ENCODE measurements around the gene IPMK. TPM values are rescaled to one million over a fixed set of nuclear protein-coding genes. Genes with fewer than 3 reads are reported as not detected.

IPMK gene
- total RNA-seq, 2 donors from 2014 or later = 3.1 to 4.6 TPM

- intact Hi-C loops (cut with DNase I) = no loop called here
- no peak overlapping the region for H3K4me3 ChIP-seq
- no peak for ATAC-seq
These were observed 83.5 kb downstream of the IPMK start for GRCh38 chr10:58184120-58184670.

DNA sequence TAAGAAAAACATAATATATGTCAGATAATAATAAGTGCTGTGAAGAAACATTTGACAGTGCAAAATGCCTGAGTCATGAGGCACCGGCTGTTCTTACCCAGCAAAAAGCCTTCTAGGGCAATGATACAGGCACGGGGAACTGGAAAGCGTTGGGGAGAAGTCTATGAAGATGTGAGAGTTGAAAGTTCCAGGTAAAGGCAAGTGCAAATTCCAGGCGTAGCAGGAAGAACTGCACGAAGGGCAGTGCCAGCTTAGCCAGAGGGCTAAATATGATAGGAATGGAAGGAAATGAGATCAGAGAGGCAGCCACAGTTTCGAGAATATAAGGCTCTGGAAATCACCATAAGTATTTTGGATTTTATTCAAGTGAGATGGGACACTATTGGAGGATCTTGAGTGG, 87.0 kb downstream of the IPMK start:
- Histone ChIP-seq H3K27me3 (no peaks in the 10 kb centered on the region), H3K4me3 (no peak overlapping the region), H3K36me3 (replicated peaks in 1 of 2; ENCODE audit: insufficient read depth in 1 of 2, low read depth in 2 of 2) (no peaks in the 10 kb centered on the region), H3K4me1 (no peaks in the 10 kb centered on the region), H3K27ac (no peak overlapping the region), H3K9me3 (no peaks in the 10 kb centered on the region)
- DNase-seq (no peak), ATAC-seq (no peak)
- intact Hi-C loops (cut with DNase I) = no loop called here
- no peak for TF ChIP-seq POLR2A (IDR thresholded peaks at IDR 0.05)
- TF ChIP-seq, protein P1, sequence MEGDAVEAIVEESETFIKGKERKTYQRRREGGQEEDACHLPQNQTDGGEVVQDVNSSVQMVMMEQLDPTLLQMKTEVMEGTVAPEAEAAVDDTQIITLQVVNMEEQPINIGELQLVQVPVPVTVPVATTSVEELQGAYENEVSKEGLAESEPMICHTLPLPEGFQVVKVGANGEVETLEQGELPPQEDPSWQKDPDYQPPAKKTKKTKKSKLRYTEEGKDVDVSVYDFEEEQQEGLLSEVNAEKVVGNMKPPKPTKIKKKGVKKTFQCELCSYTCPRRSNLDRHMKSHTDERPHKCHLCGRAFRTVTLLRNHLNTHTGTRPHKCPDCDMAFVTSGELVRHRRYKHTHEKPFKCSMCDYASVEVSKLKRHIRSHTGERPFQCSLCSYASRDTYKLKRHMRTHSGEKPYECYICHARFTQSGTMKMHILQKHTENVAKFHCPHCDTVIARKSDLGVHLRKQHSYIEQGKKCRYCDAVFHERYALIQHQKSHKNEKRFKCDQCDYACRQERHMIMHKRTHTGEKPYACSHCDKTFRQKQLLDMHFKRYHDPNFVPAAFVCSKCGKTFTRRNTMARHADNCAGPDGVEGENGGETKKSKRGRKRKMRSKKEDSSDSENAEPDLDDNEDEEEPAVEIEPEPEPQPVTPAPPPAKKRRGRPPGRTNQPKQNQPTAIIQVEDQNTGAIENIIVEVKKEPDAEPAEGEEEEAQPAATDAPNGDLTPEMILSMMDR (IDR thresholded peaks at IDR 0.05) = no peak
- 61 to 65% methylated on average over 6 of the region's 6 CpGs for WGBS, 2 donors

More at GRCh38 chr10:58184120-58184670, 83.5 kb downstream of the IPMK start:
- no peaks in the 10 kb centered on the region for H3K36me3 ChIP-seq (replicated peaks in 1 of 2; ENCODE audit: insufficient read depth in 1 of 2, low read depth in 2 of 2)
- WGBS, 2 donors = 73 to 92% methylated on average over 7 of the region's 7 CpGs
- no peaks in the 10 kb centered on the region for H3K9me3 ChIP-seq
- no peak for DNase-seq
- H3K27ac ChIP-seq = no peak overlapping the region
- no peaks in the 10 kb centered on the region for H3K4me1 ChIP-seq
- H3K27me3 ChIP-seq = no peaks in the 10 kb centered on the region
- TF ChIP-seq, protein P1 (IDR thresholded peaks at IDR 0.05) = no peak

- intact Hi-C loops (cut with DNase I) = loop anchor here (5.0 kb wide), 1 partner anchor 113 kb away; no protein-coding TSS in a partner anchor
- WGBS, 2 donors = 61 to 82% methylated on average over 2 of the region's 2 CpGs
- Histone ChIP-seq H3K27me3 (no peaks in the 10 kb centered on the region), H3K27ac (no peak overlapping the region), H3K36me3 (replicated peaks in 1 of 2; ENCODE audit: insufficient read depth in 1 of 2, low read depth in 2 of 2) (no peaks in the 10 kb centered on the region), H3K4me3 (no peak overlapping the region), H3K9me3 (no peaks in the 10 kb centered on the region), H3K4me1 (no peaks in the 10 kb centered on the region)
- TF ChIP-seq, protein P1 (IDR thresholded peaks at IDR 0.05) = no peak
- TF ChIP-seq POLR2A (IDR thresholded peaks at IDR 0.05) = no peak
- ATAC-seq (no peak), DNase-seq (no peak)
These were observed 88.5 kb downstream of the IPMK start for GRCh38 chr10:58179238-58179637.

DNA sequence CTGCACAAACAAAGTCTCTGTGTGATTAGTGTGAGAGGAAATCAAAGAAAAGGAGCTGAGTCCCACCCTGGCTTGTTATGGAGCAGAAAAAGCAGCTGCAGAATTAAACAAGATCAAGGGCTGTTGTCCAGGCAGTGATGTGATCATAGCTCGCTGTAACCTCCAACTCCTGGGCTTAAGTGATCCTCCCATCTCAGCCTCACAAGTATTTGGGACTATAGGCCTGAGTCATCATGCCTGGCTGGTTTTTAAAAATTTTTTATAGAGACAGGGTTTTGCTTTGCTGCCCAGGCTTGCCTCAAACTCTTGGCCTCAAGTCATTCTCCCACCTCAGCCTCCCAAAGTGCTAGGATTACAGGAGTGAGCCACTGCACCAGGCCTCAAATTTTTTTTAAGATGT, 88.9 kb downstream of the IPMK start:
- DNase-seq = no peak
- no peaks in the 10 kb centered on the region for H3K4me1 ChIP-seq
- H3K27me3 ChIP-seq = no peaks in the 10 kb centered on the region
- no peak for TF ChIP-seq POLR2A (IDR thresholded peaks at IDR 0.05)
- TF ChIP-seq, protein P1 (IDR thresholded peaks at IDR 0.05) = no peak
- ATAC-seq = no peak
- no peaks in the 10 kb centered on the region for H3K9me3 ChIP-seq
- H3K36me3 ChIP-seq (replicated peaks in 1 of 2; ENCODE audit: insufficient read depth in 1 of 2, low read depth in 2 of 2) = no peaks in the 10 kb centered on the region
- intact Hi-C loops (cut with DNase I) = loop anchor here (5.0 kb wide), 1 partner anchor 113 kb away; no protein-coding TSS in a partner anchor
- H3K27ac ChIP-seq = no peak overlapping the region
- no peak overlapping the region for H3K4me3 ChIP-seq
- WGBS, 2 donors = 0 to 31% methylated on average over 1 of the region's 1 CpG

GRCh38 chr10:58177362-58177947, 90.2 kb downstream of the IPMK start:
- 6 to 7% methylated on average over 3 of the region's 3 CpGs for WGBS, 2 donors
- Histone ChIP-seq H3K36me3 (replicated peaks in 1 of 2; ENCODE audit: insufficient read depth in 1 of 2, low read depth in 2 of 2) (no peaks in the 10 kb centered on the region), H3K4me1 (no peaks in the 10 kb centered on the region), H3K27ac (no peak overlapping the region), H3K4me3 (no peak overlapping the region), H3K27me3 (no peaks in the 10 kb centered on the region), H3K9me3 (no peaks in the 10 kb centered on the region)
- intact Hi-C loops (cut with DNase I) = loop anchor here (5.0 kb wide), 1 partner anchor 115 kb away; no protein-coding TSS in a partner anchor
- TF ChIP-seq POLR2A (IDR thresholded peaks at IDR 0.05) = no peak
- TF ChIP-seq, protein P1 (IDR thresholded peaks at IDR 0.05) = peak; percentile 21 to 83 (median 76)
- peak; percentile 55 for ATAC-seq
- no peak for DNase-seq

All from body of pancreas (tissue), 4 donors.